Measurements from ENCODE around the gene FPR3. TPM values are rescaled to one million over a fixed set of nuclear protein-coding genes. Genes with fewer than 3 reads are reported as not detected.

Gene FPR3
- total RNA-seq, 1 donor from 2014 or later = not detected

GRCh38 chr19:51779703-51780102, 15.3 kb upstream of the FPR3 start:
- no peaks in the 10 kb centered on the region for H3K27me3 ChIP-seq (ENCODE audit: control insufficient read depth, insufficient read depth, low read length)
- no peak for DNase-seq (ENCODE audit: low read depth)

GRCh38 chr19:51780270-51780669, 14.7 kb upstream of the FPR3 start:
- no peaks in the 10 kb centered on the region for H3K36me3 ChIP-seq (ENCODE audit: control insufficient read depth, insufficient read depth, low read length)
- no peak for DNase-seq (ENCODE audit: low read depth)
- no peak for TF ChIP-seq CTCF (IDR thresholded peaks at IDR 0.05; ENCODE audit: insufficient read depth, low read length, poor library complexity, severe bottlenecking)
- no peaks in the 10 kb centered on the region for H3K27me3 ChIP-seq (ENCODE audit: control insufficient read depth, insufficient read depth, low read length)
- no peak overlapping the region for H3K4me3 ChIP-seq (ENCODE audit: low read depth, low read length)

More at GRCh38 chr19:51779703-51780102, 15.3 kb upstream of the FPR3 start:
- no peak overlapping the region for H3K4me3 ChIP-seq (ENCODE audit: low read depth, low read length)
- TF ChIP-seq CTCF (IDR thresholded peaks at IDR 0.05; ENCODE audit: insufficient read depth, low read length, poor library complexity, severe bottlenecking) = no peak
- H3K36me3 ChIP-seq (ENCODE audit: control insufficient read depth, insufficient read depth, low read length) = no peaks in the 10 kb centered on the region

GRCh38 chr19:51781999-51782398, 13.0 kb upstream of the FPR3 start:
- no peak for TF ChIP-seq CTCF (IDR thresholded peaks at IDR 0.05; ENCODE audit: insufficient read depth, low read length, poor library complexity, severe bottlenecking)
- DNase-seq (ENCODE audit: low read depth) = no peak
- Histone ChIP-seq H3K36me3 (ENCODE audit: control insufficient read depth, insufficient read depth, low read length) (no peaks in the 10 kb centered on the region), H3K4me3 (ENCODE audit: low read depth, low read length) (no peak overlapping the region), H3K27me3 (ENCODE audit: control insufficient read depth, insufficient read depth, low read length) (no peaks in the 10 kb centered on the region)

- TF ChIP-seq CTCF (IDR thresholded peaks at IDR 0.05; ENCODE audit: insufficient read depth, low read length, poor library complexity, severe bottlenecking) = peak; percentile 3
- Histone ChIP-seq H3K4me3 (ENCODE audit: low read depth, low read length) (no peak overlapping the region), H3K27me3 (ENCODE audit: control insufficient read depth, insufficient read depth, low read length) (no peaks in the 10 kb centered on the region), H3K36me3 (ENCODE audit: control insufficient read depth, insufficient read depth, low read length) (no peaks in the 10 kb centered on the region)
- DNase-seq (ENCODE audit: low read depth) = no peak
Measured at GRCh38 chr19:51783372-51783771, 11.6 kb upstream of the FPR3 start.

- DNase-seq (ENCODE audit: low read depth) = no peak
- Histone ChIP-seq H3K4me3 (ENCODE audit: low read depth, low read length) (no peak overlapping the region), H3K27me3 (ENCODE audit: control insufficient read depth, insufficient read depth, low read length) (no peaks in the 10 kb centered on the region), H3K36me3 (ENCODE audit: control insufficient read depth, insufficient read depth, low read length) (no peaks in the 10 kb centered on the region)
- no peak for TF ChIP-seq CTCF (IDR thresholded peaks at IDR 0.05; ENCODE audit: insufficient read depth, low read length, poor library complexity, severe bottlenecking)
Measured at GRCh38 chr19:51784109-51784785, 10.7 kb upstream of the FPR3 start.

All from kidney epithelial cell (primary cell).